A673 (cell line): ENCODE results near the gene FAU. TPM values are rescaled to one million over a fixed set of nuclear protein-coding genes. Genes with fewer than 3 reads are reported as not detected.

Source experiments
- BruUV-seq: library from RNA; stranded (reverse); fragments of 400-500 nt; replicated peaks from 2 replicates; lab custom pipeline; 2021; lab: Mats Ljungman, UMichigan
- CTCF ChIA-PET: fragments of 300-600 bp; sonication (Branson Sonifier 250); formaldehyde crosslinking; loops from one replicate; lab custom pipeline; 2022; ENCODE audit warnings: antibody characterized with exemption; lab: Charles Lee
- POLR2A ChIA-PET: fragments of 300-600 bp; sonication (Branson Sonifier 250); formaldehyde crosslinking; loops from one replicate; lab custom pipeline; 2022; ENCODE audit warnings: antibody characterized with exemption; ENCODE audit not compliant: low non-redundant PET; lab: Charles Lee
- DNase-seq: peaks from one replicate; pipeline ENCODE4 v3.0.0-alpha.2; 2015; ENCODE audit warnings: low spot score
- H3K27ac ChIP-seq: fragments of 200-600 bp; sonication (generic); 2 replicates; pipeline ENCODE4 v1.5.1; 2016; ENCODE audit warnings: mixed run types, low read depth, mild to moderate bottlenecking, mixed read lengths, antibody characterized with exemption, low read length; ENCODE audit not compliant: poor library complexity, severe bottlenecking
- H3K27me3 ChIP-seq: fragments of 200-600 bp; sonication (generic); replicated peaks from 2 replicates; pipeline ENCODE4 v1.6.1; 2017; ENCODE audit warnings: mixed run types, low read depth, mild to moderate bottlenecking, mixed read lengths, antibody characterized with exemption, low read length; ENCODE audit not compliant: insufficient read depth, poor library complexity
- H3K36me3 ChIP-seq: fragments of 200-600 bp; sonication (generic); 2 replicates; pipeline ENCODE4 v1.6.1; 2016; ENCODE audit warnings: mixed run types, mild to moderate bottlenecking, mixed read lengths, antibody characterized with exemption, low read length; ENCODE audit not compliant: insufficient read depth, poor library complexity, severe bottlenecking
- H3K4me1 ChIP-seq: fragments of 200-600 bp; sonication (generic); 2 replicates; pipeline ENCODE4 v1.6.1; 2017; ENCODE audit warnings: mixed run types, mild to moderate bottlenecking, mixed read lengths, antibody characterized with exemption, low read length; ENCODE audit not compliant: insufficient read depth, poor library complexity, severe bottlenecking
- H3K4me3 ChIP-seq: fragments of 200-600 bp; sonication (generic); 2 replicates; pipeline ENCODE4 v1.5.1; 2016; ENCODE audit warnings: low read depth, mixed run types, mild to moderate bottlenecking, mixed read lengths, low read length; ENCODE audit not compliant: poor library complexity, severe bottlenecking
- H3K9me3 ChIP-seq: fragments of 200-600 bp; sonication (generic); 2 replicates; pipeline ENCODE4 v1.6.1; 2016; ENCODE audit warnings: mixed run types, low read depth, mild to moderate bottlenecking, mixed read lengths, antibody characterized with exemption, low read length; ENCODE audit not compliant: poor library complexity, severe bottlenecking
- CTCF ChIP-seq: fragments of 300-800, 200-600 bp; sonication (generic); conservative IDR thresholded peaks from 2 replicates; pipeline ENCODE4 v1.5.1; 2017; ENCODE audit warnings: low read depth, mild to moderate bottlenecking, antibody characterized with exemption, low read length, moderate library complexity, mixed read lengths
- EZH2 ChIP-seq: fragments of 200-600 bp; sonication (generic); IDR thresholded peaks from 2 replicates; pipeline ENCODE4 v1.6.1; 2017; ENCODE audit warnings: borderline replicate concordance, low read depth, mild to moderate bottlenecking, mixed read lengths, antibody characterized with exemption, low read length; ENCODE audit not compliant: poor library complexity, severe bottlenecking
- intact Hi-C: fragments of 100-400 bp; cut with micrococcal nuclease; formaldehyde crosslinking; loops from one replicate; pipeline ENCODE4 v1.10.0; 2022; ENCODE audit not compliant: unreplicated experiment
- total RNA-seq: library from RNA; stranded (reverse); gene quantifications from 2 replicates; pipeline ENCODE4 v1.2.3, GENCODE V29; 2021

Gene FAU
- total RNA-seq, 1 experiment from 2014 or later = 956 TPM

GRCh38 chr11:65134240-65134951 is 12.5 kb upstream of the FAU start, which contains the start of gene SYVN1:
Gene SYVN1, minus strand, starts transcription at chr11:65134519. Its CDS starts 918 bp downstream, at chr11:65133601.
- H3K4me3 ChIP-seq = peak within 1 kb of the TSS; percentile 70
- peaks cover 34% of the 10 kb centered on the region for H3K36me3 ChIP-seq
- no peaks in the 10 kb centered on the region for H3K27me3 ChIP-seq
- ChIA-PET CTCF (interaction anchor here (1.0 kb wide), 1 partner anchor 17 kb away, joined by 3 read pairs; the partner anchor contains the start of gene ZNHIT2), POLR2A (interaction anchor here (0.5 to 0.7 kb wide), 2 partner anchors 12 to 197 kb away, joined by 6 read pairs; partner anchors contain the start of genes FAU and MRPL49)
- no peak for TF ChIP-seq EZH2
- TF ChIP-seq CTCF = no peak
- H3K9me3 ChIP-seq = no peaks in the 10 kb centered on the region
- DNase-seq = peak; percentile 95
- H3K4me1 ChIP-seq = peaks cover 17% of the 10 kb centered on the region
- H3K27ac ChIP-seq = peak within 1 kb of the TSS; percentile 99
- intact Hi-C loops = no loop called here
- BruUV-seq = no TSS peak

DNA sequence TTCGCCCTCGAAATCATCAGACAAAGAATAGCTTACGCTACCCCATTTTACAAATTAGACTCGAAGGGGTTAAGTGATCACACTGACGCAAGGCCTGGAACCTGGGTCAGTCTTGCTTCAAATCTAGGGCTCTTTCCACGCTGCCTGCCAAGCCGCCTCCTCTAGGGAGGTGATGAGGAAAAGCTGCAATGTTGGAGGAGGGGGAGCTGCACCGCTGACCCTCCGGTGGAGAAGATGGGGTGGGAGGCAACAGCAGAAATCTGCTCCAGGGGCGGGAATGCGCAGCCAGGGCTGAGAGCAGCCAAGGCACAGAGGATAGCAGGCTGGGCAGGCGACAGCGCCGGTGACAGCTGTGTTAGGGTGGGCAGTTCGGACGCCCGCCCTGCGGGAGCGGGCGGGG is 11.8 kb upstream of the FAU start:
- DNase-seq = peak; percentile 26
- Histone ChIP-seq H3K4me3 (peak overlapping the region; percentile 70), H3K27me3 (no peaks in the 10 kb centered on the region), H3K4me1 (peaks cover 17% of the 10 kb centered on the region), H3K27ac (peak overlapping the region; percentile 99), H3K36me3 (peaks cover 38% of the 10 kb centered on the region), H3K9me3 (no peaks in the 10 kb centered on the region)
- TF ChIP-seq CTCF (no peak), EZH2 (no peak)
- CTCF ChIA-PET = no interaction called here
- intact Hi-C loops = no loop called here
- BruUV-seq = TSS peak; percentile 46
- POLR2A ChIA-PET = interaction anchor here (0.7 kb wide), 1 partner anchor 226 kb away, joined by 4 read pairs; no protein-coding TSS in a partner anchor

GRCh38 chr11:65132988-65133700 is 11.2 kb upstream of the FAU start:
- CTCF ChIA-PET = no interaction called here
- Histone ChIP-seq H3K27ac (peak overlapping the region; percentile 99), H3K9me3 (no peaks in the 10 kb centered on the region), H3K36me3 (peaks cover 44% of the 10 kb centered on the region), H3K4me1 (peaks cover 17% of the 10 kb centered on the region), H3K4me3 (peak overlapping the region; percentile 70), H3K27me3 (no peaks in the 10 kb centered on the region)
- intact Hi-C loops = no loop called here
- BruUV-seq = no TSS peak
- TF ChIP-seq EZH2 (no peak), CTCF (no peak)
- DNase-seq = no peak
- POLR2A ChIA-PET = interaction anchor here (0.7 kb wide), 1 partner anchor 226 kb away, joined by 4 read pairs; no protein-coding TSS in a partner anchor
